Body of pancreas (tissue), 4 donors: Measurements from ENCODE around the gene RNF213.

ENCODE experiments used
- CTCF ChIP-seq, 7 experiments: fragments of 450-650 bp in 4 of 7; fragments of 200-600 bp in 3 of 7; sonication (generic) in 3 of 7; IDR thresholded peaks; one replicate each; pipeline ENCODE4 v1.5.1; 2016 to 2019; ENCODE audit warnings: antibody characterized with exemption in 7 of 7
- POLR2A ChIP-seq, 3 donors: fragments of 450-650 bp; IDR thresholded peaks; one replicate each; pipeline ENCODE4 v1.6.1; 2016; ENCODE audit warnings: antibody characterized with exemption in 3 of 3, mild to moderate bottlenecking in 2 of 3

GRCh38 chr17:80222376-80223141 lies 38.1 kb upstream of the RNF213 start:
- TF ChIP-seq CTCF (IDR thresholded peaks at IDR 0.05) (no peak), POLR2A (IDR thresholded peaks at IDR 0.05) (no peak)
